Fibroblast of the aortic adventitia (primary cell): ENCODE measurements around the gene ADAMTSL1. TPM values are rescaled to one million over a fixed set of nuclear protein-coding genes. Genes with fewer than 3 reads are reported as not detected.
A peak's percentile ranks its signal among the peaks of the same experiment; 100 is the strongest.

Source experiments
- DNase-seq: peaks from one replicate; pipeline ENCODE4 v3.0.0-alpha.2; 2010; ENCODE audit warnings: low read depth
- H3K4me3 ChIP-seq: 2 replicates; pipeline ENCODE4 v1.5.1; 2011; ENCODE audit warnings: low read depth, mild to moderate bottlenecking, control low read depth, low read length, moderate library complexity
- CTCF ChIP-seq: IDR thresholded peaks from 2 replicates; pipeline ENCODE4 v1.5.1; 2011; ENCODE audit warnings: mild to moderate bottlenecking, low read length, control low read depth, inconsistent platforms; ENCODE audit not compliant: insufficient read depth
- total RNA-seq: library from RNA; depleted of rRNA; stranded (reverse); fragments of >200 nt; gene quantifications from 2 replicates; pipeline ENCODE4 v1.2.3, GENCODE V29; 2012; ENCODE audit warnings: low replicate concordance

The ADAMTSL1 gene
- total RNA-seq, 1 donor: 179 TPM

GRCh38 chr9:18907927-18908625 is 434.1 kb downstream of the ADAMTSL1 start:
- no peak for DNase-seq
- no peak for TF ChIP-seq CTCF
- H3K4me3 ChIP-seq: no peak overlapping the region

GRCh38 chr9:18909140-18910018 is 435.4 kb downstream of the ADAMTSL1 start:
- no peak for DNase-seq
- no peak for TF ChIP-seq CTCF
- H3K4me3 ChIP-seq: no peak overlapping the region

GRCh38 chr9:18910435-18910834 is 436.5 kb downstream of the ADAMTSL1 start:
- no peak for DNase-seq
- no peak for TF ChIP-seq CTCF
- no peak overlapping the region for H3K4me3 ChIP-seq

- no peak for DNase-seq
Observed at GRCh38 chr9:18910916-18911315, 437.0 kb downstream of the ADAMTSL1 start.

GRCh38 chr9:18911714-18912342 is 437.9 kb downstream of the ADAMTSL1 start:
- no peak for TF ChIP-seq CTCF
- no peak for DNase-seq
- no peak overlapping the region for H3K4me3 ChIP-seq

More at GRCh38 chr9:18910916-18911315, 437.0 kb downstream of the ADAMTSL1 start:
- TF ChIP-seq CTCF: no peak
- H3K4me3 ChIP-seq: no peak overlapping the region

- no peak overlapping the region for H3K4me3 ChIP-seq
- TF ChIP-seq CTCF: no peak
- peak; percentile 75 for DNase-seq
Observed at GRCh38 chr9:18920141-18921084, 446.5 kb downstream of the ADAMTSL1 start.
